Measurements from ENCODE around the gene KRTAP3-2. TPM values are rescaled to one million over a fixed set of nuclear protein-coding genes. Genes with fewer than 3 reads are reported as not detected.

The KRTAP3-2 gene
- total RNA-seq, 2 experiments from 2014 or later = not detected

DNA sequence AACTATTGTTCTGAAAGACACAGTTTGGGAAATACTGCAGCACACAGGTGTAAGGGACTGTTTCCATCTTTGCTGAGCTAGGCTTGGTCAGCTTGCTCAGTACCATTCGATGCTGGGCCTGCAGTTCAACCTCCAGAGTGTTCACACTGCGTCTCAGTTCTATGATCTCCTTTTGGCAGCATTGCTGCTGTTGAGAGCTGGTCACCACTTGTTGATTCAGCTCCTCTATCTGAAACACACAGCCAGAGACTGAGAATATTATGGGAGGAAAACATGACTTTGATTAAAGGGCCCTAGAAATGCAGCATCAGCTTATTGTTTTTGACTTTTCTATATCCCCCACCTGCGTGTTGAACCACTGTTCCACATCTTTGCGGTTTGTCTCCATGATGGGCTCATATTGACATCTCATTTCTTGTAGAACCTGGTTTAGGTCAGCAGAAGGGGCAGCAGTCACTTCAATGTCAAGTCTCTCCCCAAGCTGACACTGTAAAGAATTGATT is 37.6 kb downstream of the KRTAP3-2 start:
- no peaks in the 10 kb centered on the region for H3K36me3 ChIP-seq (ENCODE audit: insufficient read depth, low read length)
- Mint-ChIP-seq H3K36me3 (ENCODE audit: low read depth) (no peaks in the 10 kb centered on the region), H3K4me3 (no peak overlapping the region), H3K4me1 (ENCODE audit: low read depth) (peaks cover 6% of the 10 kb centered on the region), H3K27me3 (peaks cover 40% of the 10 kb centered on the region), H3K9me3 (no peaks in the 10 kb centered on the region), H3K27ac (no peak overlapping the region)
- intact Hi-C loops (cut with DNase I, micrococcal nuclease) = no loop called here
- no peak overlapping the region for H3K4me3 ChIP-seq (ENCODE audit: low read length)
- H3K9me3 ChIP-seq (ENCODE audit: control insufficient read depth in 1 of 2, insufficient read depth in 1 of 2, low read length in 2 of 2) = no peaks in the 10 kb centered on the region
- ChIA-PET POLR2A (no interaction called here), CTCF (interaction anchor here (1.0 kb wide), 1 partner anchor 360 kb away, joined by 3 read pairs; no protein-coding TSS in a partner anchor)
- TF ChIP-seq, protein P1, sequence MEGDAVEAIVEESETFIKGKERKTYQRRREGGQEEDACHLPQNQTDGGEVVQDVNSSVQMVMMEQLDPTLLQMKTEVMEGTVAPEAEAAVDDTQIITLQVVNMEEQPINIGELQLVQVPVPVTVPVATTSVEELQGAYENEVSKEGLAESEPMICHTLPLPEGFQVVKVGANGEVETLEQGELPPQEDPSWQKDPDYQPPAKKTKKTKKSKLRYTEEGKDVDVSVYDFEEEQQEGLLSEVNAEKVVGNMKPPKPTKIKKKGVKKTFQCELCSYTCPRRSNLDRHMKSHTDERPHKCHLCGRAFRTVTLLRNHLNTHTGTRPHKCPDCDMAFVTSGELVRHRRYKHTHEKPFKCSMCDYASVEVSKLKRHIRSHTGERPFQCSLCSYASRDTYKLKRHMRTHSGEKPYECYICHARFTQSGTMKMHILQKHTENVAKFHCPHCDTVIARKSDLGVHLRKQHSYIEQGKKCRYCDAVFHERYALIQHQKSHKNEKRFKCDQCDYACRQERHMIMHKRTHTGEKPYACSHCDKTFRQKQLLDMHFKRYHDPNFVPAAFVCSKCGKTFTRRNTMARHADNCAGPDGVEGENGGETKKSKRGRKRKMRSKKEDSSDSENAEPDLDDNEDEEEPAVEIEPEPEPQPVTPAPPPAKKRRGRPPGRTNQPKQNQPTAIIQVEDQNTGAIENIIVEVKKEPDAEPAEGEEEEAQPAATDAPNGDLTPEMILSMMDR (IDR thresholded peaks at IDR 0.05) = no peak
- no peak for DNase-seq
- no peaks in the 10 kb centered on the region for H3K4me1 ChIP-seq (ENCODE audit: insufficient read depth, low read length)
- no peaks in the 10 kb centered on the region for H3K27me3 ChIP-seq (ENCODE audit: control insufficient read depth in 1 of 2, insufficient read depth in 2 of 2, low read length in 2 of 2)
- ATAC-seq (ENCODE audit: poor library complexity) = no peak
- no peak overlapping the region for H3K27ac ChIP-seq (ENCODE audit: low read depth in 1 of 2, low read length in 2 of 2)

DNA sequence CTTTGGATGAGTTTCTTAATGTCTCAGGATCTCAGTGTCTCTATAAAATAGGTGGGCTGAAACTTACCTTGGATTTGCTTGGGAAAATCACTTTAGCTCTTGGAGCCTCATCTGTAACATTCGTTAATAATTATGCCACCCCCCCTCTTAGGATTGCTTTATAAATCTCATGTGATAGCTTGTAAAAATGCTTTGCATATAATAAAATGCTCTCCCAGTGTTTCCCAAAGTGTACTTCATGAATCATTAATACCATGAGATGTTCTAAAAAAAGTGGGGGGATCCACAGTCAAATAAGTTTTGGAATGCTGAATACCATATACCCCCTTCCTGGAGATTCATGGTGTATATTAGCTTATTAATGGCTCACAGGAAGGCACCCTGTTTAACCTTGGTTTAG is 38.1 kb downstream of the KRTAP3-2 start:
- POLR2A ChIA-PET = no interaction called here
- H3K27ac Mint-ChIP-seq = no peak overlapping the region
- Histone ChIP-seq H3K9me3 (ENCODE audit: control insufficient read depth in 1 of 2, insufficient read depth in 1 of 2, low read length in 2 of 2) (no peaks in the 10 kb centered on the region), H3K36me3 (ENCODE audit: insufficient read depth, low read length) (no peaks in the 10 kb centered on the region), H3K27ac (ENCODE audit: low read depth in 1 of 2, low read length in 2 of 2) (no peak overlapping the region), H3K4me3 (ENCODE audit: low read length) (no peak overlapping the region), H3K27me3 (ENCODE audit: control insufficient read depth in 1 of 2, insufficient read depth in 2 of 2, low read length in 2 of 2) (no peaks in the 10 kb centered on the region), H3K4me1 (ENCODE audit: insufficient read depth, low read length) (no peaks in the 10 kb centered on the region)
- no peaks in the 10 kb centered on the region for H3K36me3 Mint-ChIP-seq (ENCODE audit: low read depth)
- no peak for ATAC-seq (ENCODE audit: poor library complexity)
- no peak overlapping the region for H3K4me3 Mint-ChIP-seq
- intact Hi-C loops (cut with DNase I, micrococcal nuclease) = no loop called here
- TF ChIP-seq, protein P1 (IDR thresholded peaks at IDR 0.05) = no peak
- no peak for DNase-seq
- H3K27me3 Mint-ChIP-seq = peaks cover 39% of the 10 kb centered on the region
- H3K9me3 Mint-ChIP-seq = no peaks in the 10 kb centered on the region
- H3K4me1 Mint-ChIP-seq (ENCODE audit: low read depth) = peaks cover 6% of the 10 kb centered on the region
- CTCF ChIA-PET = interaction anchor here (1.0 kb wide), 1 partner anchor 361 kb away, joined by 3 read pairs; no protein-coding TSS in a partner anchor

DNA sequence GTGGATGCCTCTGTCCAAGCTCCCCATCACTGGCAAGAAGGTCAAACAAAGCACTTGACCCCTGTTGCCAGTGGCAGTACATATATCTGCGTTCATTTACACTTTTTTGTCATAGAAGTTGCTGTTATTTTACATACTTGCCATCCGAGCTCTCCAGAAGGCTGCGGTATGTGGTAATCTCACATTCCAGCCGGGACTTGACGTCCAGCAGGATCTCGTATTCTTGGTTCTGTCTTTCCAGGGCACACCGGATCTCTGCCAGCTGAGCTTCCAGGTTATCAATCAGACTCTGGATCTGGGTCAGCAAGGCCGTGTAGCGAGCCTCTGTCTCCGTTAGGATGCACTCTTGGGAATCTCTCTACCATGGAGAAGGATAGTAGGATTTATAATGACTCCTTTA is 39.6 kb downstream of the KRTAP3-2 start:
- H3K9me3 Mint-ChIP-seq = no peaks in the 10 kb centered on the region
- CTCF ChIA-PET = no interaction called here
- peaks cover 6% of the 10 kb centered on the region for H3K4me1 Mint-ChIP-seq (ENCODE audit: low read depth)
- Histone ChIP-seq H3K4me1 (ENCODE audit: insufficient read depth, low read length) (no peaks in the 10 kb centered on the region), H3K9me3 (ENCODE audit: control insufficient read depth in 1 of 2, insufficient read depth in 1 of 2, low read length in 2 of 2) (no peaks in the 10 kb centered on the region), H3K4me3 (ENCODE audit: low read length) (no peak overlapping the region), H3K36me3 (ENCODE audit: insufficient read depth, low read length) (no peaks in the 10 kb centered on the region), H3K27me3 (ENCODE audit: control insufficient read depth in 1 of 2, insufficient read depth in 2 of 2, low read length in 2 of 2) (no peaks in the 10 kb centered on the region), H3K27ac (ENCODE audit: low read depth in 1 of 2, low read length in 2 of 2) (no peak overlapping the region)
- no peak overlapping the region for H3K4me3 Mint-ChIP-seq
- POLR2A ChIA-PET = no interaction called here
- ATAC-seq (ENCODE audit: poor library complexity) (no peak), DNase-seq (no peak)
- H3K27ac Mint-ChIP-seq = no peak overlapping the region
- TF ChIP-seq, protein P1 (IDR thresholded peaks at IDR 0.05) = no peak
- intact Hi-C loops (cut with DNase I, micrococcal nuclease) = no loop called here
- no peaks in the 10 kb centered on the region for H3K36me3 Mint-ChIP-seq (ENCODE audit: low read depth)
- H3K27me3 Mint-ChIP-seq = peaks cover 35% of the 10 kb centered on the region
